SK-N-DZ (cell line): Measurements from ENCODE around the gene ANKIB1.
"Not testable (repeated sequence)": the region's sequence is repeated elsewhere in the genome, so short reads cannot be mapped to it uniquely, and the experiment has no call there.

ENCODE experiments used
- DNase-seq: peaks from one replicate; pipeline ENCODE4 v3.0.0-alpha.2; 2015; ENCODE audit warnings: low spot score

ANKIB1 gene

DNA sequence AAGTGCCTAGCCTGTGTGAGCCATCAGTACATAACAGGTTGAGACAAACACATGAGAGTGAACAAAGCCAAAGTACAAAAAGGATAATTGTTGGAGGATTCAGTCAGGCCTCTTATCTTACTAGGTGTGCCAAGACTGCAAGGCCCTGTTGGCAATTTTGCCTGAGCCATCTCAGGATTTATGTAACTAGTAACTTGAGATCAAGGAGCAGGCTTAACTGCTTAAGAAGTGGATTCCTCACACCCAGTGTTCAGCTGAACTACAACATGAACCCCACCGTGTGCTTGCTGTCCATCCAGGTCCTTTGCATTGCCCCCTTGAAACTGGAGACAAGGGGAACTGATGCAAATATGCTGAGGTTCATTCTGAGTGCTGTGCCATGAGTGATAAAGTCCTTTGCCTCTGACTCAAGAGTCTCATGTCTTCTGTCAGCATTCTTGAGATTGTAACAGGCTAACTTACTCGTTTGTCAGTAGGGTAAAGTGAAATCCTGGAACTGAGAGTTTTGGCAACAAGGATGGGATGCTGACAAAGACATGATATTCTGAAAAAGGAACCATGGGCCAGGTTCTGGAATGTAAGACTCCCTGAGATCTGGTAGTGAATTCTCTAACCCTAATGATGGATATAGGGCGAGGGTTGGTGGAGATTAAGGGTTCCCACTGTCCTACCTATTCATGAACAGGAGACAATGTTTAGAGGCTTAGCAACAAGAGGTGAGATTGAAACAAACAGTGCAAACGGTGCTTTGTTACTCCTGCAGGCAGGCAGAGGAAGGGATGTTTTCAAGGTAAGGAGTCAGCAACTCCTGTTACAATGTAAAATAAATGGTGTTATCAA is 157.4 kb downstream of the ANKIB1 start:
- DNase-seq: no peak

- DNase-seq: no peak
These were observed 157.9 kb downstream of the ANKIB1 start for GRCh38 chr7:92403760-92404074.

- DNase-seq: no peak
These were observed 158.4 kb downstream of the ANKIB1 start for GRCh38 chr7:92404170-92404614.

- DNase-seq: no peak
These were observed 163.6 kb downstream of the ANKIB1 start for GRCh38 chr7:92409357-92409756.

- not testable (repeated sequence) for DNase-seq
These were observed 164.4 kb downstream of the ANKIB1 start for GRCh38 chr7:92410162-92410561.

GRCh38 chr7:92412745-92413144 is 167.0 kb downstream of the ANKIB1 start:
- no peak for DNase-seq

DNA sequence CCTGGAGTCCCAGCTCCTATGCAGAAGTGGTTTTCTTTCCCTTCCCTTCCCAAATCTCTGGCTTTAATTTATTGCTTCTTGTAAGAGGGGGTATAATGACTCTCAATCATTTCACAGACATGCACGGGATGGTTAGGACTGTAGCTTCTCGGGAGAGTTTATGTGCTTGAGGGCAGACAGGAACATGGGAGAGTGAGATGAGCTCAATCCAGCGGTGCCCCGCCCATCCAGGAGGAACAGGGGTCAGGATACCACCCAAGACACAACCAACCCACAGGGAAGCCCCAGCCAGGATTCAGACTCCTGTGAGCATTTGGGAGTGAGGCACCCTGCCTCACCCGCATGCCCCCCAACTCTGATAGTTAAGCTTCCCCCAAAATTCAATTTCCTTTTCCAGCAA is 167.8 kb downstream of the ANKIB1 start:
- DNase-seq: no peak

GRCh38 chr7:92415225-92415624 is 169.5 kb downstream of the ANKIB1 start:
- no peak for DNase-seq

DNA sequence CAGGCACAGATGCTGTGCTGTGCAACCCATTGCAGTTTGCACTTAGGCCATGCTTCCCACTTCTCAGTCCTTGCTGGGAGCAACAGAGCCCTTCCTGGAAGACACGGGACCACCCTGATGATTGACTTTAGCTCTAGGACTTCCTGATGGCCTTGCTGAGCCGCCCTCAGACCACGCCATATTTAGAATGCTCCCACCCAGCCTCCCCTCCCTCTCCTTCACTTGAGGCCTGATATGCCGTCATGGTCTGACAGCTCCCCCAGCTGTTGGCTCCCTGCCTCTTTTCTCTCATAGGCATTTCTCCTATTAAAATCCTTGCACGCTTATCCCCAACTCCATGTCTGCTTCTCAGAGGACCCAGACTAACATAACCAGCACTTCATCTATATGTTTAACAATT is 172.1 kb downstream of the ANKIB1 start:
- peak; percentile 39 for DNase-seq

DNA sequence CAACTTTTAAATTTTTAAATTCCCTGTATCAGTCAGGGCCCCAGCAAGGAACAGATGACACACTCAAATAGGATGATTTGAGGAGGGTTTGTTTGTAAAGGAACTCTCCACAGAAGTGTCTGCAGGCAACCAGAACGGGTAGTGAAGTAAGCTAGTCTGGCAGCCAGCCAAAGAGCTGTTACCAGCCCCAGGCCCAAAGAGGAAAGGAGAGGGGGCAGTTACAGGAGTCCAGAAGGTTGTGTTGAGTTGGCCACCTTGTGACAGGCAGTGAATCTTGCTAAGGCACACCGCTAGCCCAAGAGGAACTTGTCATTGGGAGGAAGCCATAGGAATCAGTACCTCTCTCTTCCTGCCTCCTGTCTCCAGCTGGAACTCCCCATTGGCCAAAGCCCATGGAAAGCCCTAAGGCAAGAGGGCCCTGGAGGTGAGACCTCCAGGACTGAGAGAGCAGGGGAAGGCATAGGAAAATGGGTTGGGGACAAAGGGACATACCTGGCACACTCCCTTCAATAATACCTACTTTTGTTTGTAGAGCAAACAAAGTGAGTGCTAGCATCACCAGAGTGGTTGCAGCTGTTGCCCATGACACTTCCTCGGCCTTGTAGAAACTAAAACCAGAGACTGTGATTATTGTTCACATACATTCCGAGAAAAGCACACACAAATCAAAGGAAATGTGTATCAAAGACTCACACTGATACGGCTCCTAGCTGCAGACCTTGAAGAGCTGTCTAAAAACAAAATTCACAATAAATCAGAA is 176.1 kb downstream of the ANKIB1 start:
- no peak for DNase-seq

GRCh38 chr7:92422926-92423325 is 177.2 kb downstream of the ANKIB1 start:
- no peak for DNase-seq

GRCh38 chr7:92423710-92424131 is 177.9 kb downstream of the ANKIB1 start:
- no peak for DNase-seq

GRCh38 chr7:92425311-92425947 is 179.7 kb downstream of the ANKIB1 start:
- no peak for DNase-seq

GRCh38 chr7:92427193-92427592 is 181.4 kb downstream of the ANKIB1 start:
- no peak for DNase-seq

DNA sequence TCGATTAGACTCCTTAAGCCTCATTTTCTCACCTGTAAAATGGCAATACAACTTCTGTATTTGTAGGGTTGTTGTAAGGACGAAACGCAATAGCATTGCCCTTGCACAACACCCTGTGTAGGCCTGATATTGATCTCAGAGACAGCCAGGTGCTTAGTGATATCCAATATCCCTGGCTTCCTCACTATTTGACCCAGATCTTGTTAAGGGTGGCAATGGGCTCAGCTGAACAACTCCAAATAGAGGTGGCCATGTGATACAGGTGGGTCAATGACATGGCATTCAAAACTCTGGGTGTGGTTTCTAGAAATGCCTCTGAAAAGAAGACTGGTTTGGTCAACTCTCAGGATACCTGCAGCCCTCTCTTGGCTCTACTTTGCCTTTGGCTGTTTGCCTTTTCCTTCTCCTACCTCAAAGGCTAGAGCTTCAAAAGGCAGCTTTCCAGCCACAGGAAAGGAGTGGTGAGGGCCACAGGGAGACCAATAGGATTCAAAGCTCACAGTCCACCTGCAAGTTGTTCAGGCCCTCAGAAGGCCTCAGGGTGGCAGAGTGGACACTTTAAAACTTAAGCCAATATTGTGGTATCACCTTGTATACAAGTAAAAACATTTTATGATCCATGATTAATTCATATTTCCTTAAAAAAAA is 186.6 kb downstream of the ANKIB1 start:
- DNase-seq: no peak

GRCh38 chr7:92433019-92433418 is 187.2 kb downstream of the ANKIB1 start:
- DNase-seq: no peak

GRCh38 chr7:92435542-92435941 is 189.8 kb downstream of the ANKIB1 start:
- no peak for DNase-seq

DNA sequence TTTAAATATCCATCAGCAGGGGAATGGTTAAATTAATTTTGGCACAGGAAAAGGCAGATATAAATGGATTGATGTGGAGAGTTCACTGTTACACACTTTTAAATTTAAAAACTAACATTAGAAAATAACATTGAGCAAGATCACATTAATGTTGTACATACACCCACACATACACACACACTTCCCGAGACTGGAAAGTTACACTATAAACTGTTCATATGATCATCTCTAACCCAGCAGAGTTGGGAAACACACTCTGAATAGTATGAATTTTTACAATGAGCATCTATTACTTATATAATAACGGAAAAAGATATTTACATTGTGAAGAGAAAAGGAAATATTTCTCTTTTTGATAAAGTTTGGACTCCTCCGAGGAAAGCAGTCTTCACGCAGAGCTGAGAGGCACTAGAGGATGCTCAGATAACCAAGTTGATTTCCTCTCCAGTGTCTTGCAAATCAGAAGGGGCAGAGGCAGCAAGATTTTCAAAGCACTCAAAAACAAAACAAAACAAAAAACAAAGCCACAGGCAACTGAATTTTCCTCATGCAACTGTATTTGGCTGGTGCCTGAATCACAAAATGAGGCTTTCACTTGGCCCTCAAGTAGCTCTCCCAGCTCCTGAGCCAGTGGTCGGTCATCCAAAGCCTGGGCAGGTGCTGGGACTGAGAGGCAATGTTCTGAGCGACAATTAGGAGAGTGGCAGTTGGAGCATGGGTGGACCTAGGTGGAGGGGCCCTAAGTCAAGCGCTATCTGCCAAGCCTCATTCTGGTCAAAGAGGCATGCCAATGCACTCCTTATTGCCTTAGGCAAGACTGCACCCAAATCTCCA is 191.1 kb downstream of the ANKIB1 start:
- DNase-seq: no peak

GRCh38 chr7:92437956-92438491 is 192.2 kb downstream of the ANKIB1 start:
- DNase-seq: no peak

DNA sequence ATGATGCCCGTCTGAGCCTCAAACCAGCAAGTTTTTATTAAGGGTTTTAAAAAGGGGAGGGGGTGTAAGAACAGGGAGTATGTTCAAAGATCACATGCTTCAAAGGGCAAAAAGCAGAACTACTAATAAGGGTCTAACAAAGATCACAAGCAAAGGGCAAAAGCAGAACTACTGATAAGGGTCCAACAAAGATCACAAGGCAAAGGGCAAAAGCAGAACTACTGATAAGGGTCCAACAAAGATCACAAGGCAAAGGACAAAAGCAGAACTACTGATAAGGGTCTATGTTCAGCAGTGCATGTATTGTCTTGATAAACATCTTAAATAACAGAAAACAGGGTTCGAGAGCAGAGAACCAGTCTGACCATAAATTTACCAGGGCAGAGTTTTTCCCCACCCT is 196.9 kb downstream of the ANKIB1 start:
- DNase-seq: not testable (repeated sequence)

DNA sequence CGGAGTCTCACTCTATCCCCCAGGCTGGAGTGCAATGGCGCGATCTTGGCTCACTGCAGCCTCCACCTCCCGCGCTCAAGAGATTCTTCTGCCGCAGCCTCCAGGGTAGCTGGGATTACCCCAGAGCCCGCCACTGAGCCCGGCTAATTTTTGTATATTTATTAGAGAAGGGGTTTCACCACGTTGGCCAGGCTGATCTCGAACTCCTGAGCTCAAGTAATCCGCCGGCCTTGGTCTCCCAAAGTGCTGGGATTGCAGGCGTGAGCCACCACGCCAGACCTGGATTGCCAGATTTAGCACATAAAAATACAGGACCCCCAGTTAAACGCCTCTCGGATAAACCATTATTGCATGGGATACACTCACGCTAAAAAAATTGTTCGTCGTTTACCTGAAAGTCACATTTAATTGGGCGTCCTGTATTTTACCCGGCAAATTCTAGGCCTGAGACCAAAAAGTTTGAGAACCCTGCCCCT is 201.1 kb downstream of the ANKIB1 start:
- DNase-seq: no peak
